ENCODE measurements around the gene SH3RF2.

SH3RF2 gene

DNA sequence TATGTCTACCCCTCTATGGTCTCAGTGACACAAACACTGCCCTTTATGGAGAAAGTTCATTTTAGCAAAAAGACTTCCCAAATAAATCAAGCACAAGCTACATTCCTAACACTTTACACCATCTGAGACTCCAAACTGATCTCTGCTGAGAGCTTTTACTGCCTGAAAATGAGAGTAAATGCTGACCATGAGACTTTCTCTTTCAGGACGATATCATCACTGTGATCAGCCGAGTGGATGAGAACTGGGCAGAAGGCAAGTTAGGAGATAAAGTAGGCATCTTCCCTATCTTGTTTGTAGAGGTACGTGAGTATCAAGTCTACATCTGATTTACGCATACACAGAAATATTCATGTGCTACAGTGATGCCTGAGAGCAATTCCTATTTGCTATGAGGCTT lies 67.5 kb downstream of the SH3RF2 start:
- Histone ChIP-seq H3K4me1 (ENCODE audit: control insufficient read depth, insufficient read depth, low read length) (no peaks in the 10 kb centered on the region), H3K4me3 (ENCODE audit: low read depth, low read length) (no peak overlapping the region), H3K36me3 (ENCODE audit: control insufficient read depth in 2 of 2, insufficient read depth in 1 of 2, low read length in 2 of 2) (no peaks in the 10 kb centered on the region), H3K27ac (ENCODE audit: extremely low read depth, low read depth, low read length) (no peak overlapping the region), H3K9me3 (ENCODE audit: control insufficient read depth, insufficient read depth, low read depth, low read length) (no peaks in the 10 kb centered on the region)
- TF ChIP-seq PRDM1 (tag by site-specific recombination; IDR thresholded peaks at IDR 0.05) (peak; percentile 90), ZNF510 (tag by site-specific recombination; IDR thresholded peaks at IDR 0.05; ENCODE audit: insufficient replicate concordance) (no peak)
- POLR2A ChIA-PET: no interaction called here
- CTCF ChIA-PET: interaction anchor here (0.6 to 1.0 kb wide), 5 partner anchors 24 to 1478 kb away, joined by 3 to 5 read pairs (median 3); no protein-coding TSS in a partner anchor

DNA sequence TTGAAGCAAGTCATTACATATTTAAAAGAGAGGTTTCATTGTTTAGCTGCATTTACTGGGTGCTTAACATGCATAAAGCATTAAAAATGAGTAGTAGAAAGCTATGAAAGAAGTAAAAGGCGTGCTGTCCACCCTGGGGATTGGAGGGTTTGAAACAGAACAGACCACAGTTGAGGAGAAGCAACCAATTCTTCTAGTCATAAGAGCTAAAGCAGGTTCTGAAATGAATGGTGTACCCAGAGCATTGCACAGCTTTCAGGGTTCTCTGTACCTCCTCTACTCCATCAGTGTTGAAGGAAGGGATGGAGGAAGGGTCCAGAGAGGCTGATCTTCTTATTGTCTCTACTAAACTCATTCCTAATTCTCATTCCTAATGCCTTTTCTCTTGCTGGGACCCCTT lies 68.9 kb downstream of the SH3RF2 start:
- POLR2A ChIA-PET: no interaction called here
- Histone ChIP-seq H3K9me3 (ENCODE audit: control insufficient read depth, insufficient read depth, low read depth, low read length) (no peaks in the 10 kb centered on the region), H3K4me3 (ENCODE audit: low read depth, low read length) (no peak overlapping the region), H3K4me1 (ENCODE audit: control insufficient read depth, insufficient read depth, low read length) (no peaks in the 10 kb centered on the region), H3K27ac (ENCODE audit: extremely low read depth, low read depth, low read length) (no peak overlapping the region), H3K36me3 (ENCODE audit: control insufficient read depth in 2 of 2, insufficient read depth in 1 of 2, low read length in 2 of 2) (no peaks in the 10 kb centered on the region)
- TF ChIP-seq ZNF830 (tag by site-specific recombination; IDR thresholded peaks at IDR 0.05; ENCODE audit: low read depth) (no peak), ZNF202 (tag by site-specific recombination; IDR thresholded peaks at IDR 0.05; ENCODE audit: borderline replicate concordance) (no peak), ZNF140 (tag by site-specific recombination; IDR thresholded peaks at IDR 0.05) (no peak), ZNF311 (tag by site-specific recombination; IDR thresholded peaks at IDR 0.05; ENCODE audit: borderline replicate concordance) (no peak), MEIS1 (CRISPR knock-in tag; IDR thresholded peaks at IDR 0.05; ENCODE audit: borderline replicate concordance) (no peak), ZNF138 (tag by site-specific recombination; IDR thresholded peaks at IDR 0.05; ENCODE audit: borderline replicate concordance) (no peak), ZNF37A (tag by site-specific recombination; IDR thresholded peaks at IDR 0.05) (no peak), ZNF768 (tag by site-specific recombination; IDR thresholded peaks at IDR 0.05) (no peak)
- TF ChIP-seq, protein P1, sequence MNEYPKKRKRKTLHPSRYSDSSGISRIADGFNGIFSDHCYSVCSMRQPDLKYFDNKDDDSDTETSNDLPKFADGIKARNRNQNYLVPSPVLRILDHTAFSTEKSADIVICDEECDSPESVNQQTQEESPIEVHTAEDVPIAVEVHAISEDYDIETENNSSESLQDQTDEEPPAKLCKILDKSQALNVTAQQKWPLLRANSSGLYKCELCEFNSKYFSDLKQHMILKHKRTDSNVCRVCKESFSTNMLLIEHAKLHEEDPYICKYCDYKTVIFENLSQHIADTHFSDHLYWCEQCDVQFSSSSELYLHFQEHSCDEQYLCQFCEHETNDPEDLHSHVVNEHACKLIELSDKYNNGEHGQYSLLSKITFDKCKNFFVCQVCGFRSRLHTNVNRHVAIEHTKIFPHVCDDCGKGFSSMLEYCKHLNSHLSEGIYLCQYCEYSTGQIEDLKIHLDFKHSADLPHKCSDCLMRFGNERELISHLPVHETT (tag by site-specific recombination; IDR thresholded peaks at IDR 0.05): no peak
- TF ChIP-seq, protein P2, sequence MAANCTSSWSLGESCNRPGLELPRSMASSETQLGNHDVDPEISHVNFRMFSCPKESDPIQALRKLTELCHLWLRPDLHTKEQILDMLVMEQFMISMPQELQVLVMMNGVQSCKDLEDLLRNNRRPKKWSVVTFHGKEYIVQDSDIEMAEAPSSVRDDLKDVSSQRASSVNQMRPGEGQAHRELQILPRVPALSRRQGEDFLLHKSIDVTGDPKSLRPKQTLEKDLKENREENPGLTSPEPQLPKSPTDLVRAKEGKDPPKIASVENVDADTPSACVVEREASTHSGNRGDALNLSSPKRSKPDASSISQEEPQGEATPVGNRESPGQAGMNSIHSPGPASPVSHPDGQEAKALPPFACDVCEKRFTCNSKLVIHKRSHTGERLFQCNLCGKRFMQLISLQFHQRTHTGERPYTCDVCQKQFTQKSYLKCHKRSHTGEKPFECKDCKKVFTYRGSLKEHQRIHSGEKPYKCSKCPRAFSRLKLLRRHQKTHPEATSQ (tag by site-specific recombination; IDR thresholded peaks at IDR 0.05): no peak
- CTCF ChIA-PET: no interaction called here

DNA sequence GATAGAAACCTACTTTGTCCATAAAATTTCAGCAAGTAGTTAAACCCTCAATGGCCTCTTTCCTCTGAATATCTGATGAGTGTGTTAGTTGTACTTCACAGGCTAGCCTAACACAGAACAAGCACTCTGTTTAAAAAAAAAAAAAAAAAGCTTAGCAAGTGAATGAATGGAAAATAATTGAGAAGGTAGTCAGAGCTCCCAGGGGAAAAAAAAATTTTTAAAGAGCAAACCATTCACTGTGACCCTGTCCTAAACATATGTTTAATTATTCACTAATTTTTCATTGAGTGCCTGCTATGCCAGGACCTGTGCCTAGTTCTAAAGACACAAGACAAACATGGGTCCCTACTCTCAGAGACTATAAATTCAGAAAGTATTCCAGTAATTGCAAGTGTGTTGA lies 69.3 kb downstream of the SH3RF2 start:
- Histone ChIP-seq H3K9me3 (ENCODE audit: control insufficient read depth, insufficient read depth, low read depth, low read length) (no peaks in the 10 kb centered on the region), H3K4me1 (ENCODE audit: control insufficient read depth, insufficient read depth, low read length) (no peaks in the 10 kb centered on the region), H3K4me3 (ENCODE audit: low read depth, low read length) (no peak overlapping the region), H3K27ac (ENCODE audit: extremely low read depth, low read depth, low read length) (no peak overlapping the region), H3K36me3 (ENCODE audit: control insufficient read depth in 2 of 2, insufficient read depth in 1 of 2, low read length in 2 of 2) (no peaks in the 10 kb centered on the region)
- CTCF ChIA-PET: no interaction called here
- POLR2A ChIA-PET: interaction anchor here (0.6 kb wide), 1 partner anchor 52 kb away, joined by 4 read pairs; no protein-coding TSS in a partner anchor
- TF ChIP-seq ZNF791 (tag by site-specific recombination; IDR thresholded peaks at IDR 0.05): no peak
- no peak for TF ChIP-seq ZBTB20 (tag by site-specific recombination; IDR thresholded peaks at IDR 0.05)
- no peak for TF ChIP-seq TRIM28 (IDR thresholded peaks at IDR 0.05; ENCODE audit: borderline replicate concordance, low read length)
- TF ChIP-seq, protein P3, sequence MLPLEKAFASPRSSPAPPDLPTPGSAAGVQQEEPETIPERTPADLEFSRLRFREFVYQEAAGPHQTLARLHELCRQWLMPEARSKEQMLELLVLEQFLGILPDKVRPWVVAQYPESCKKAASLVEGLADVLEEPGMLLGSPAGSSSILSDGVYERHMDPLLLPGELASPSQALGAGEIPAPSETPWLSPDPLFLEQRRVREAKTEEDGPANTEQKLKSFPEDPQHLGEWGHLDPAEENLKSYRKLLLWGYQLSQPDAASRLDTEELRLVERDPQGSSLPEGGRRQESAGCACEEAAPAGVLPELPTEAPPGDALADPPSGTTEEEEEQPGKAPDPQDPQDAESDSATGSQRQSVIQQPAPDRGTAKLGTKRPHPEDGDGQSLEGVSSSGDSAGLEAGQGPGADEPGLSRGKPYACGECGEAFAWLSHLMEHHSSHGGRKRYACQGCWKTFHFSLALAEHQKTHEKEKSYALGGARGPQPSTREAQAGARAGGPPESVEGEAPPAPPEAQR (tag by site-specific recombination; IDR thresholded peaks at IDR 0.05): no peak
- TF ChIP-seq HOXA7 (CRISPR knock-in tag; IDR thresholded peaks at IDR 0.05; ENCODE audit: borderline replicate concordance): no peak
- no peak for TF ChIP-seq ZNF701 (tag by site-specific recombination; IDR thresholded peaks at IDR 0.05)
- no peak for TF ChIP-seq ZBTB21 (tag by site-specific recombination; IDR thresholded peaks at IDR 0.05)
- TF ChIP-seq GFI1B (tag by site-specific recombination; IDR thresholded peaks at IDR 0.05): no peak
- TF ChIP-seq ZNF214 (tag by site-specific recombination; IDR thresholded peaks at IDR 0.05; ENCODE audit: borderline replicate concordance): no peak
- no peak for TF ChIP-seq MZF1 (tag by site-specific recombination; IDR thresholded peaks at IDR 0.05; ENCODE audit: borderline replicate concordance)
- no peak for TF ChIP-seq PRDM1 (tag by site-specific recombination; IDR thresholded peaks at IDR 0.05)

Data from HEK293 (cell line).